DMS79 (cell line): Measurements from ENCODE around the gene PPM1G.

Source experiments
- DNase-seq: peaks from one replicate; lab custom pipeline; 2025; lab: John Stamatoyannopoulos, UW

PPM1G gene

GRCh38 chr2:27412419-27413152 is 3.2 kb upstream of the PPM1G start:
- no peak for DNase-seq

GRCh38 chr2:27408601-27409320 is 630 bp downstream of the PPM1G start:
- DNase-seq = no peak

DNA sequence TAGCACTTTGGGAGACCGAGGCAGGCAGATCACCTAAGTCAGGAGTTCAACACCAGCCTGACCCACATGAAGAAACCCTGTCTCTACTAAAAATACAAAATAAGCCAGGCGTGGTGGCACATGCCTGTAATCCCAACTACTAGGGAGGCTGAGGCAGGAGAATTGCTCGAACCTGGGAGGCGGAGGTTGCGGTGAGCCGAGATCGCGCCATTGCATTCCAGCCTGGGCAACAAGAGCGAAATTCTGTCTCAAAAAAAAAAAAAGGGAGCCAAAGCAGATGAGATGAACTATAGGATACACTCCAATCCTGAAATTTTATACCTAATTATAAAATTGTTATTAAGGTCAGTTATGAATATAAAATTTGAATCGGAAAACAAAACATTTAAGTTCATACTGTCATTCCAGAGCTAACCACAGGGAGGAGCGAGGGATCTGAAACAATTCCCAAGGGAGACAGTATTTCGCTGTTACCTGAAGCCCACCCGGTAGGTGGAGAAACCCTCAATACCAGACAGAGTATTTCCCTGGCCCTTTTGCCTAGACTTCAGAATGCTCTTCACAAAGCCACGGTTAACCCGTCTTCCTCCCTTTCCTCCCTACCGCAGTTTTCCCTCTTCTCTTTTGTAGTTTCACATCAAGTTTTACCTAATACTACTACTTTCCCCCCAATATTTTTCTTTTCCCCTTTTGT is 1.4 kb downstream of the PPM1G start:
- peak; percentile 28 for DNase-seq

GRCh38 chr2:27400348-27401135 is 8.8 kb downstream of the PPM1G start:
- DNase-seq = no peak

DNA sequence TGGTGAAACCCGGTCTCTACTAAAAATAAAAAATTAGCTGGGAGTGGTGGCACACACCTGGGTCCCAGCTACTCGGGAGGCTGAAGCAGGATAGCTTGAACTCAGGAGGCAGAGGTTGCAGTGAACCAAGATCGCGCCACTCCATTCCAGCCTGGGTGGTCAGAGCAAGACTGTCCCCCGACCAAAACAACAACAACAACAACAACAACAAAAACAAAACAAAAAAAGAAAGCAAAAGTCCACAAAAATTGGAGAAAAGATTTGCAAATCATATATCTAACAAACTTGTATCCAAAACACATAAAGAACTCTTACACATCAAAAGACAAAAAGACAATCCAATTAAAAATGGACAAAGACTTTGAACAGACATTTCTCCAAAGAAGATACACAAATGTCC is 10.4 kb downstream of the PPM1G start:
- no peak for DNase-seq

GRCh38 chr2:27393225-27393624 is 16.2 kb downstream of the PPM1G start:
- no peak for DNase-seq

DNA sequence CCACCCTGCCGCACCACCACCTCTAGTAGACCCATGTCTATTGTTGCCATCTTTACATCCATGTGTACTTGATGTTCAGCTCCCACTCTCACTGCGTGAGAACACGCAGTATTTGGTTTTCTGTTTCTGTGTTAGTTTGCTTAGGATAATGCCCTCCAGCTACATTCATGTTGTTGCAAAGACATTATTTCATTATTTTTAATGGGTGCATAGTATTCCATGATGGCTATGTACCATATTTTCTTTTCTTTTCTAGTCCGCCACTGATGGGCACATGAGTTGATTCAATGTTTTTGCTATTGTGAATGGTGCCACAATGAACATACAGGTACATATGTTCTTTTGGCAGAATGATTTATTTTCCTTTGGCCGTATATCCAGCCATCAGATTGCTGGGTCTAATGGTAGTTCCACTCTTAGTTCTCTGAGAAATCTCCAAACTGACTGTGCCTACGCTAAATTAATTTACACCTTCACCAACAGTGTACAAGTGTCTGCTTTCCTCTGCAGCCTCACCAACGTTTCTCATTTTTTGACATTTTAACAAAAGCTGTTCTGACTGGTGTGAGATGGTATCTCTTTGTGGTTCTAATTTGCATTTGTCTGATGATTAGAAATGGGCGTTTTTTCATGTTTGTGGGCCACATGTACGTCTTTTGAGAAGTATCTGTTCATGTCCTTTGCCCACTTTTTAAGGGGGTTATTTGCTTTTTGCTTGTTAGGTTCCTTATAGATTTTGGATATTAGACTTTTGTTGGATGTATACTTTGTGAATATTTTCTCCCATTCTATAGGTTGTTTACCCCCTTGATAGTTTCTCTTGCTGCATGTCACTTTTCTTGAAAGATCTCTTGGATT is 18.3 kb downstream of the PPM1G start:
- DNase-seq = no peak

GRCh38 chr2:27381577-27382181 is 27.7 kb downstream of the PPM1G start:
- DNase-seq = no peak

DNA sequence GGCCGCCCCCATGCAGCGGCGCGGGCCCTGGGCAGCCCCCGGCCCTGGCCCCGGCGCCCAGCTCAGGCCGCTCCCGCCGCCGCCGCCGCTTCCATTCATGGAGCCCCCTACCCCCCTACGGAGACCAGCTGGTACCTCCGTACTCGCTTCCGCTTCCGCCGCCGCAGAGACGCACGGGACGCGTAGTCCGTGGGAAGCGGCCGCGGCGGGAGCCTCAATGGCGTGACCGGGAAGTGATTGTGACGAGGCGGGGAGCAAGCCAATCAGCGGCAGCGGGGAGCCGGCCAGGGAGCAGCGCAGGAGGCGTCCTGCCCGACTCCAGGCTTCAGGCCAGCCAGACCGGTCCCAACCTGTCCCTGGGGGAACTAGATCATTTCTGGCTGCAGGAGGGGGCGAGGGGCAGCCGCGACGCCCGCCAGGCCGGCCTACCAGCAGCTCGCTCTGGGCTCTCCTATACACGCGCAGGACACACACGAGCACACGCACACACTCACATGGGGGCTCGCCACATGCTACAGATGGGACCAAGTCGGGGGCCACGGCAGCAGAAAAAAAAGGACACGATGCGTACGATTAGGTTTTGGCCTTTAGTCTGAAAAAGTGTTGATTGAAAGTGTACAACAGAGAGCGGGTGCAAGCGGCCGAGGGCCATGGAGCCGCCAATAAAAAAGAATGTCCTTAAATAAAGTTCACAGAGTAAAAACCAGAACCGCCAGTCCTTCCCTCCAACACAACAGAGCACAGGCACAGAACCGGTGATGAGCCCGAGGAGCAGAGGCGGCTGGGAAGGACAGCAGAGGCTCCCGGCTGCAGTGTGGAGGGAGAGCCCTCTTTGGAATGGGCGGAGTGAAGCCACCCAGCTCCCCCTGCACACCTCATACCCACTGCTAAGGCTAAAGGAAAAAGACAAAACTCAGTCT is 28.5 kb downstream of the PPM1G start, which contains the start of gene ZNF513:
TSS of gene ZNF513 (minus strand) at position 109 of the 920 bp plus-strand sequence. CDS start 208 bp downstream, outside the sequence.
- DNase-seq = peak; percentile 94

- DNase-seq = peak; percentile 13
These were observed 29.4 kb downstream of the PPM1G start for GRCh38 chr2:27379836-27380625.

DNA sequence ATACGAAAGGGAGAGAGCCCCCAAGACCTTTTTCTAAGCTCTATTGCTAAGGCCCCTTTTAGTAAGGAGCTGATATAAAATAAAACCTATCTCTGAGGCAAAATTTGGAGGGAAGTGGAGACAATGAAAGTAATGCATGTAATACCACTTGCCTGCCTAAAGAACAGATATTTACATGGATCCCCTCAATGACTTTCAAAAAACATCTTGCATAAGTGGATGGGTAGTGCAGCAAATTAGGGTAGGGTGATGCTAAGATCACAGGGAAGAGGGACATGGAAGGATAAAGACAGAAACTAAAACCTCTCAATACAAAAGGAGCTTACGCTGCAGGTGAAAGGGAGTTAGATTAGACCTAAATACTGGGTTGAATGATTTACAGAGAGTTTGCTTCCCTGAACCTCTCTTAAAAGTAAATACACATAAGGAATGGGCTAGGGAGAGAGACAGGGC is 30.0 kb downstream of the PPM1G start:
- no peak for DNase-seq

GRCh38 chr2:27378809-27379290 is 30.5 kb downstream of the PPM1G start:
- no peak for DNase-seq

- DNase-seq = no peak
These were observed 31.1 kb downstream of the PPM1G start for GRCh38 chr2:27378096-27378808.

- no peak for DNase-seq
These were observed 31.7 kb downstream of the PPM1G start for GRCh38 chr2:27377618-27378095.

DNA sequence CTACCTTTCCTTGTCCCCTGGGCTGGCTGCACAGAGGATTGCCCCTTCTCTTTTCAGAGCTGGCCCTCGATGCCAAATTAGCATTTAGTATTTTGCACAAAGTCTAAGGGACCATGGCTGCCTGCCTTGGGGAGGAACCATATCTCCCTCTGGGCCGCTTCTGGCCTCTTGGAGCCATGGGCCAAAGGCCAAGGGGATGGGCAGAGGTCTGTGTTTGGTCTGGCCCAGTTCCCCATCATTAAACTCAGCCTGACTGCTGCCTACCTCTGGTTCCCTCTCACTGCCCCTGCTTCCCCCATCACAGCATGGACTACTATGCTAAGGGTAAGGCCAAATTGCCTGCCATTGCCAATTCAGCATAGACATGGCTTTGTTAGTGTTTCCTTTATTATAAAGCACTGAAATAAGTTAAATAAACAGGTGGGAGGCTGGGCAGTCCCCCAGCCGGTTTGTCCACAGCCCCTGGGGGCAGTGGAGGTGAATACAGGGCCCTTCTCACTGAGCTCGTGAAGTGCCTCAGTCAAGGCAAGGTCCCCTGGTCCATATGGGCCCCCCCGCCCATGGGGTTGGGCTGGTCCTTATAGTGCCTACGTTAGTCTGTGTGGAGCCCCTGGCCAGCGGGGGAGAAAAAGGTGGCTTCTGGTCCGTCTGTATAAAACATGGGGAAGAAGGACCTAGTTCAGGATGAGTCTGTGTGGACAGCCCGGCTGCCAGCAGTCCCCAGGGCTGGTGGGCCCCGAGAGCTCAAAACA is 32.3 kb downstream of the PPM1G start:
- no peak for DNase-seq

GRCh38 chr2:27376151-27376865 is 33.1 kb downstream of the PPM1G start:
- no peak for DNase-seq
